Stimulated activated CD4-positive, alpha-beta T cell treated with anti-CD3 and anti-CD28 coated beads, TNF-alpha, amount 100 ng/mL, for 48 hours (primary cell): ENCODE data around the gene EPB41L4B.

ENCODE experiments used
- DNase-seq, 3 donors: peaks; one replicate each; pipeline ENCODE4 v3.0.0-alpha.2; 2020; ENCODE audit warnings: low read depth in 3 of 3

EPB41L4B gene

DNA sequence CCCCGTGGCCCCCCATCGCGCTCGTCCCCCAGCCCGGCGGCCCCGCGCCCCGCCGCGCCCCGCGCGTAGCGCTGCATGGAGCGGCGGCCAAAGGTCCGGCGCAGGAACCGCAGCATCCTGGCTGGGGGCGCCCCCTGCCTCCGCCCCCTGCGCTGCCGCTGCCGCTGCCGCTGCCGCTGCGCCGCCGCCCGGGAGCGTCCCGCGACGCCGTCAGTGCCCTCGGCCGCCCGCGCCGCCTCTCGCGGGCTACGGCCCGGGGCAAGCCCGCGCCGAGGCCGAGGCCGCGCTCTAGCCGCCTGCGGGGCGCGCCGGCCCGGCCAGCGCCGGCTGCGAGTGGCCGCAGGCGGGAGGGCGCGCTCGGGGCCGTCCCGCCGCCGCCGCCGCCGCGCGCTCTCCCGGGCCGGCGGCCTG lies 523 bp downstream of the EPB41L4B start:
- no peak for DNase-seq

DNA sequence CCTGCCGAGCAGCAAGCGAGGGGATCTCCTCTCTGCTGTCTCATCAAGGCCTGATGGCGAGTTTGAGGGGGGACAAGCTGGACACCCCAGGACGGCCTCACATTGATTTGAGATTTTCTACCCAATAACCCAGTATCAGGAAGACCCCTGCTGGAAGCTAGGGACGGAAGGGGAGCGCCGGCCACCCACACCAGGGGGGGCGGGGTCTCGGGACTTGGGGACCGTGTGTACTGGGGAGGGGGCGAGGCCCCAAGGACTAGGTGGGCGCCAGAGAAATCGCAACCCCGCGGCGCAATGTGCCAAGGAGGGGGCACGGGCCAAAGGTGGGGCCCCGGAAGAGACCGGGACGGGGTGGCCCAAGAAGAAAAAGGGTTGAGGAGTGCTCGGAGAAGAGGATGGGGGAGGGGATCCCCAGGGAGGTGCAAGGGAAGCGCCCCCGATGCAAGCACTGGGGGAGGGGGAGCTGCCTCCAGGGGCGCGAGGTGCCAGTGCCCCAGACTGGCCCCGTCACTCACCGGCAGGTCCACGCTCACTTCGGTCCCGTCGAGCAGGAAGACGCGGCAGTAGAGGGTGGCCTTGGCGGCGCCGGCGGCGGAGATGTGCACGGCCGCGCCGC lies 1.1 kb downstream of the EPB41L4B start:
- DNase-seq = no peak

DNA sequence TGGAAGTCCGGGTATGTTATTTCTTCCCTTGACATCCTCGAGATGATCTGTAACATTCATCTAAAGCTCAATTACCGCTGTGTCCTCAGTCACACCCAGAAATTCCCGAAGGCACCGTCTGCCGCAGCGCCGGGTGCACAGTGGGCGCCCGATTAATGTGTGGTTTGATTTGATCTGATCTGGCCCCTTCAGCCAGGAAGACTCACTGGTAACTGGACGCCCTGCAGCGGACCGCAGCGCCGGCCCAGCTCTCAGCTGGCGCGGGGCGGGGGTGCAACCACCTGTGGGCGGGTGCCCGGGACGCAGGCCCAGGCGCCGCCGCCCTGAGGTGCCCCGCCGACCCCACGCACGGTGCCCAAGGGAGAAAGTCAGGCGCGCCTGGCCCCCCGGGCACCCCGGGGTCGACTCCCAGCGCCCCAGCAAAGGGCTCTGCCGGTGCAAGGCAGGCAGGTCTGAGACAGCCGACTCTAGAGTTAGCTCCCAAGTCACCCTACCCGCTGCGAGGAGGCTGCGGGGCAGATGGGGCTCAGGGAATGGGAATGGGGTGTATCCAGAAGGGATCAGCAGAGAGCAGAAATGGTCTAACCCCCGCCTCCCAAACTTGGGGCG lies 1.7 kb downstream of the EPB41L4B start:
- no peak for DNase-seq

DNA sequence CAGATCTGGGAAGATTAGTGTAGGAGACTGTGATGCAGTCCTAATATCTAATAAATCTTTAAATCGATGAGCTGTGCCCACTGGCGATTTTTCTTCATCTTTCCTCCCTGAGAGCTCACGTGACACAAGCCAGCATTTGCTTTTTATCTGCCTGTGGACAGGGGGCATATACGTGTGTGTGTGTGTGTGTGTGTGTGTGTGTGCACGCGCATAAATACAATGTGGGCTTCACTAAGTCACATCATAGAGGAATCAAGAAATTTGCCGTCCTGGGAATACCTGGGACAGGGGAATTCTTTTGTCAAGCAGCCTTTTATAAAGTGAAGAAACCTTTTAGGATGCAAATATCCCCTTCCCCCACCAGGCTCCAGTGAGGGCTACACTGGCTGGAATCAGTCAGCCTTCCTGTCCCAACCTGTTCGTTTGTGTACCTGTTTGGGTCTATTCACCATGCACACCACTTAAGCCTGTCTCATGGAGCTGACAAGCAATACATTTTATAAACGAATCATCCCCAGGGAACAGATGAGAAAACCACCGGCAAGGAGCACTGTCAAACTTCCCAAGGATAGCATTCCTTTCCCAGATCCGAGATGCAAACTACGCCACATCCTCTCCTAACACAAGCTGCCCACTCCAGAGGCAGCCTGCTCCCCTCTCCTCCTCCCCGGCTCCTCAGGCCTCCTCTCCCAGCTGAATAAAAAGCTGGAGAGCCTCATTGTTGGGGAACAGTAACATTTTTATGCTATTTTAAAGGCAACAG lies 2.7 kb downstream of the EPB41L4B start:
- DNase-seq = no peak

DNA sequence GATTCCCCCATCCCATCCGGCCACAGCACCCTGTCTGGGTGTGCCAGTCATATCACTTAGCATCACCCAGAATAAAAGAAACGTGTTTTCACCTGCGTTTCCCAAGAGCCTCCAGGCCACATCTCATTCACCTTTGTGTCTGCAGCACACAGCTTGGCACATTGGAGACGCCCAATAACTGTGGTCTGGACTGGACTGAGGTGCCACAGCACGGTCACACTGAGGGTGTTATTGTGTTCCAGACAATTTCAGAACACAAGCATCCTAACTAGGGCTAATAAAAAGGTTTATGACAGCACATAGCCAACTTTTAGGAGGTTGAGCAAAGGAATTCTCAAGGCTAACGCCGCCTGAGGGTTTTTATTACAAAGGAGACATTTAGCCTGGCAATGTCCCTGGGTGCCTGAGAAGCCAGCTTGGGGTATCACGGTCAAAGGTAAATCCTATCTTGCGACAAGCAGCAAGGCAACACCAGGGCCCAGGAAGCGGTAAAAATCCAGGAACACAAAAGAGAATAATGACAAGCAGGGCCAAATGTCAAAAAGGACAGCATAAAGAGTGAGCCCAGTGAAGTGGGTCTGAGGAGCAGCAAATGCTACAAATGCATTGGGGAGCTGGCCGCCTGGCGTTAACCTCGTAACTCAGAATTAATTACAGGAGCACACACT lies 3.4 kb downstream of the EPB41L4B start:
- DNase-seq = no peak

DNA sequence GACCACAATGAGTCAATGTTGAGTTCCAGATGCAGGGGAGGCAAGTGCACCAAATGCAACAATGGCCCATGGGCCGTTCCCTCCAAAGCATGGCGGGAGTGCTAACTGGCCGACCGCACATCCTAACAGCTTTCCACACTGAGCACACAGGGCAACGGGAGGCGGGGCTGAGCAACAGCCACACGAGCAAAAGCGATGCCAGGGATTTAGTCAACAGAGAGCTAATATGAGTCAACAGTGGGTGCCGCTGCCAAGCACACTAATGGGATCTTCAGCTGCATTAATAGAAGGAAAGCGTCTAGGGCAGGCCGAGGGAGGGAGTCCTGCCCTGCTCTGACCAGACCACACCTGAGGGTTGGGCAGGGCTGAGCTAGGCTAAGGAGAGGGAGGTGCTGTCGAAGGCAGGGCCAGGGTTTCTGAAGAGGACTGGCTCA lies 4.6 kb downstream of the EPB41L4B start:
- DNase-seq = no peak

DNA sequence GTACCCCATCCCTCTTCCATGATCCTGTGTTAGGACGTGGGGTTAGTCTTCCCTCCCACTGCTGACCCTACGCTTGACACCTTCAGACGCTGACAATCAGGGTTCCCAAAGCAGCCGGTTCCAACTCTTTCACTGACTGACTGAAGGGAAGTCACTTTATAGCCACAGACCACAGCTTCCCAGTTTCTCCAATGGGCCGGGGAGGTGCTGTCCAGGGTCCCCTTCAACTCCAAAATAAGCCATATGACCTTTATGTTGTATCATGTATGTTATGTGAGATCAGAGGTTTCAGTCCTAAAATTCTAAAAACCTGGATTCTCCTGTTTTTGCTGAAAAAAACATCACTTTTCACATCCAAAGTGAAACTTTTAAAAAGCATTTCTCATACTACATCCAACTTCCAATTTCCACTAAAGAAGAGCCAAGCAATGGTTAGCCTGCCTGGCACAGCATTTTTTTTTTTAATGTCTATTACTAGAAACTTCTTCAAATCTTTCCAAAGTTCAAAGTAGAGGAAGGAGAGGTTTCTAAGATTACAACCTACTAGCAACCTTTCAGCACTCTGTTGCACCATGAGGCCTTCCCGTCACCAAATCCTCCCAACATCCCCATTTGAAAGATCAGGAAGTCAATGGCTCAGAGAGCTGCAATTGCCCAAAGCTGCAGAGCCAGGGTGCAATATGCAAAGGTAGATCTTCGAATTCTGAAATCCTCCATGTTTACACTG lies 5.2 kb downstream of the EPB41L4B start:
- DNase-seq = no peak

DNA sequence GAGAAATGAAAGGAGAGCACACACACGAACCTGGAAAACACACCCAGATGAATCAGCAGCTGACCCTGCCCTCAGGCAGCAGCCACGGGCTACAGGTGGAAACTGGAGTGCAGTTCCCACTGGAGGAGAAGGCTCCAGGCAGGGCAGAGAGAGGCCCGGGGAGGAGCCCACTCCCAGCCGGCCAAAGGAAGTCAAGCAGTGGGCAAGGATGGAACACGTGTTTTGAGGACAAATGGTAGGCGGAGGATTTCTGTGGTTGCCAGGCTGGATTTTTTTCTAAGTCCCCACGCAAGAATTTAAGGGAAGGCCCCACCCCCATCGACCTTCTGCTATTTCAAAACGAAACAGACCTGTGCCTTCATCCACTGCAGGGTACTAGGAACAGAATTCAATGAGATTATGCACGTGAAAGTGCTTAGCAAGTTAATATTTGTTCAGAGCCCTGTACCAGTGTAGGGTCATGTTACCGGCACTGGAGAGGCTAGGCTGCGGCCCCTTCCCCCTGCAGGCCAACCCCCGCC lies 6.8 kb downstream of the EPB41L4B start:
- DNase-seq = no peak

DNA sequence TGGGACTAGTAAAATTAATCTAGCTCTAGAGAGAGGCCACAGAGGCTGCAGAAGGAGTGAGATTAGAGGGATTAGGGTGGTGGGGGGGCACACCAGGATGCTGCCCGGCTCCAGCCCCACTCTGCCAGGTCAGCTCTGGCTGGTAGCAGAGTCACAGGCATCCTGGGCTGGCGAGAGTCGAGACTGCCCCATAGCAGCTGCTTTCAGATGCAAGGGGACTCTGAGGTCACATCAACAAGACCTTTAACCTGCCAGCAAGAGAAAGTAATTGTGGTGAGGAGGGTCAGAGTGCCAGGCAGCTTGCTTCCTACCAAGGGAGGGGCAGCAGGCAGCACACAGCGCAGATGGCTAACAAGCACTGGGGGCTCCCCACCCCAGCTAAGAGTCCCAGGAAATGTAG lies 7.5 kb downstream of the EPB41L4B start:
- DNase-seq = no peak

DNA sequence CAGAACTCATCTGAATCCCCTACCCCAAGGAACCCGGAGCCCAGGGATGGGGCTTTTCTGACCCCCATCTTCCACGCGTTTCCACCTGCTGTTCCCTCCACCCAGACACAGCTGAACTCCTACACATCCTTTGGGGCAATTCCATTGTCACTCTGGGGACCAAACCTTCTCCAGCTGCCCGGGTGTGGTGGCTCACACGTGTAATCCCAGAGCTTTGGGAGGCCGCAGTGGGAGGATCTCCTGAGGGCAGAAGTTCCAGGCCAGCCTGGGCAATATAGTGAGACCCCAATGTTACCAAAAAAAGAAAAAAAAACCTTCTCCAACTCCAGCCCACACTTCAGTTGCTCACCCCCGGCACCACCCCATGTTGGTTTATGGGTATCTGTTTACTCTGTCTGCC lies 8.1 kb downstream of the EPB41L4B start:
- no peak for DNase-seq

DNA sequence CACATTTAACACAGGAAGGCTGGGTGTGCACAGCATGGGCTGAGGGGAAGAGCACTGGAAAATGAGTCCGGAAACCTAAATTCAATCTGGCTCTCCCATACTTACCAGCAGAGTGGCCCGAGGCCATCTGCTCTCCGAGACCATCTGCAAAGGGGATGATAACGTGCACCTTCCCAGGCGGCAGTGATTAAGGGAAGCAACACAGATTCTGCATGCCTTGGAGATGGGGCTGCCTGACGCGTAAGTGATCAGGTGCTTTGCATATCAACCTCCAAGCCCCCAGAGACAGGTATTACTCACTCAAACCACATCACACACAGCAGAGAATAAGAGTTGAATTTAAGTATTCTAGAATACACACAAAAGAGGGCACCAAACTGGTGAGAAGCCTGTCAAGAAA lies 9.1 kb downstream of the EPB41L4B start:
- DNase-seq = no peak

DNA sequence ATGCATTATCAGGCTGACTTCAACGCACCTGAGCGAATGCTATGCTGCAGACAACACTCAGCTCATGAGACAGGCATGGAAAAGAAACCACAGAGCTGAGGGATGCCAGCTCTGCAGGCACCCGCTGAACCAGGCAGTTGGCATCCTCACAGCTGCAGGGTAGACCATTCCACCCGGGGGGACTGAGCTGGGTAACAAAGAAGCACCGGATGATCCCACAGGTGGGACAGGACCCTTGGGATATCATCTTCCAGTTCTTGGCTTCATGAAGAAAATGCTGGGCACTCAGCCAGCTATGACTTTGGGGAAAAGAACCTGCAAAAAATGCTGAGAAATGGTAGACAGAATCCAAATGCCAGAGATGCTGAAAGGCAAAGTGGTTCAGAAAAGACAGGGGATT lies 9.6 kb downstream of the EPB41L4B start:
- DNase-seq = no peak

DNA sequence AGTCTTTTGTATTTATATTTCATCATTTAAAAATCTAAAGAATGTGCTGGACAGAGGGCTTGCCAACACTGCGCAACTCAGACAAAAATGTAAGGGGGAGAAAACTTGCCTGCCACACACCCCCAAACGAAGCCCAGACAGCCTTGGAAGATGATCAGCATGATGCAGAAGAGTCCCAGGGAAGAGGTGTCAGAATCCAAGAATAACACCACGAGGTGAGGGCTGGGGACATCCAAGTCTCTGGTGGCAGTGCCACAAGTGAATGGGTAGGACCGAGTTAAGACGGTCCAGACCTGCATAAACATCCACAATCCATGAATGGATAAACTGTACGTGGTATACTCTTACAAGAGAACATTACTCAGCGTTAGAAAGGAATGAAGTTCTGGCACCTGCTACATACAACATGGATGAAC lies 10.4 kb downstream of the EPB41L4B start:
- no peak for DNase-seq

DNA sequence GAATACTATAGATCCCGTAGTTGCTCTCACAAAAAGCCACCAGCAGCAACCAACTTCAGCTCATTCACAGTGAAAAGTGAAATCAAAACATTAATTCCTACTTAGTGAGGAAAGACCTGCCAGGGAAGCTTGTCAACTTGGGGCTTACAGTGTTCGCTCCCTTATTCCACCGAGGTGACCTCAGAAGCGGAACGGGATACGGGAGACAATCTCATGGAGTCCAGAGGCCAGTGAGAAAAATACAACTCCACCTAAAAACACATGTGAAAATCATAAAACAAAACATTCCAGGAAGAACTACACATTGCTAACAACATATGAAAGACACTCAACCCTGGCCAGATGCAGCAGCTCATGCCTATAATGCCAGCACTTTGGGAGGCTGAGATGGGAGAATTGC lies 11.6 kb downstream of the EPB41L4B start:
- DNase-seq = no peak

DNA sequence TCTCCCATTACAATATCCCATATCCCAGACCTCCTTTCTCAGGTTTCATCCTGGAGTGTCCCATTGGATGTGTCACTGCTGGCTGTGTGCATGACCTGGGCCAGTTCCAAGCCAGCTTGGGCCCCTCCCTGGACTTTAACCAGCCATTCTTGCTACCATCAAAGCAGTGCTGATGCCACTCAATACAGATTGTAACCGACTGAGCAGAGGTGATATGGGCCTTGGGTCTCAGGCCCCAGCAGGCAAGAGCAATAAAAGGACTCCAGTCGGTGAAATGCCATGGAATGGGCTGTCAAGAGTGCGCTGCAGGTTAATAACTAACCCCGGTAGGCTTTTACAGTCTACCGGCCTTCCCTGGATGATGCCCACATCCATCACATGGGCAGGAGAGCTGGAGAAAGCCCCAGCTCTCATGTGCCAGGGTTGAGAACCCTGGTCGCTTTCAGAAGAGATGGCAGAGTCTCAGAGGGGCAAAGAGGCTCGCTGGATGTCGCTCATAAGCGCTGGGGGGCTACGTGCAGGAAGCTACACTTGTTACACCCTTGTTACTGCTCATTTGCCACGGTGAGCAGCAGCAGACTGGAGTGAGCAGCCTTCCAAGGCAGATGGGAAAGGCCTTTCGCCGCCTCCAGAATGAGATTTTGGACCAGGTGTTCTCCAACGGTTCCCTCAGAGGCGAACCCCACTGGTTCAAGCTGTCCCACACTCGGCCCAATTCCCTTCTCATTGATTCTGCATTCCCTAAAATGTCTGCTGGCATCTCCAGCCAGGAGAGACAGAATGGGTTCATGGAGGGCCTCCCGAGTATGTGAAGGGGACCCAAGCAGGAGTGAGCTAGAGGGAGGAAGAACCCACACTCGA lies 13.2 kb downstream of the EPB41L4B start:
- no peak for DNase-seq

DNA sequence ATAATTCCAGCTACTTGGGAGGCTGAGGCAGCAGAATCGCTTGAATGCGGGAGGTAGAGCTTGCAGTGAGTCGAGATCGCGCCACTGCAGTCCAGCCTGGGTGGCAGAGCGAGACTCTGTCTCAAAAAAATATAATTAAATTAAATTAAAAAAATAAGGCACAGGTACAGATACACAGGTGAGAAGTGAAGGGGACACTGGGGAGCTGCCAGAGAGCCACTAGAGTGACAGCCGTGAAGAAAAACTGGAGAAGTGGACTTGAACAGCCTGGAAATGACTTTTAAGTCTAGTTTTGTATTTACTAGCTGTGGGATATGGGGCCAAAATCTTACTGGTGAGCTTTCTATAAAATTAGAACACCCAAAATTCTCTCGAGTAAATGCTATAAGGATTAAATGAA lies 15.1 kb downstream of the EPB41L4B start:
- no peak for DNase-seq

DNA sequence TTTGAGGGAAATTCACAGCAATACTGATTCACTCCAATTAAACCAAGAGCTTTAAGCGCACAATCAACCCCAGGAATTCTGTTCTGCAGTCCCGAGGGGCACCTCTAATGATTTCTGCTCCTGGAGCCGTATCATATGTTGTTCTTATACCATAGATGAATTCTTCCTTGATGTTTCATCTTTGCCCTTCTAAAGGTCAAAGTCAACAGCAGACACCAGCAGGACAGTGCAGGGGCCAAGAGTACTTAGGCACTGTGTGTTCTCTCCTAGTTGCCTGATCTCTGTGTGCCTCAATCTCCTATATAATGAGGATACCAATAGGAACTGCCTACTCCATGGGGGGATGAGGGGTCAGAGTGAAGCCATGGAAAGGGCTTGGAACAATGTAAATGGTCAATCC lies 16.5 kb downstream of the EPB41L4B start:
- no peak for DNase-seq

DNA sequence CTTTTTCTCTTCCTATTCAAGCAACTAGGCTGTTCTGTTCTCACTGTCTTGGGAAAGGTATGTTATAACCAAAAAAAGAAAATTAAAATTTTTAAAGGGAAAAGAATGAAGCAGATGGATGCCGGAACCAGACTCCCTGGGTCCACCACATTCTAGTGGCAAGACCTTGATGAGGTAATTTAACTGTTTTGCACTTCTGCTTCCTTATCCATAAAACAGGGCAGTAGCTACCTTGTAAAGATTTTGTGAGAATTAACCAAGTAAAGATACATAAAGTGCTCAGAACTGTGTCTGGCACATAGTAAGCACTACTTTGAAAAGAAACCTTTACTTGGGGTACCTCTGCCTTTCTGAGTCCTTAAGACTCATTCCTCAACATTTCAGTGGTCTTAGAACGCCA lies 17.0 kb downstream of the EPB41L4B start:
- DNase-seq = no peak

DNA sequence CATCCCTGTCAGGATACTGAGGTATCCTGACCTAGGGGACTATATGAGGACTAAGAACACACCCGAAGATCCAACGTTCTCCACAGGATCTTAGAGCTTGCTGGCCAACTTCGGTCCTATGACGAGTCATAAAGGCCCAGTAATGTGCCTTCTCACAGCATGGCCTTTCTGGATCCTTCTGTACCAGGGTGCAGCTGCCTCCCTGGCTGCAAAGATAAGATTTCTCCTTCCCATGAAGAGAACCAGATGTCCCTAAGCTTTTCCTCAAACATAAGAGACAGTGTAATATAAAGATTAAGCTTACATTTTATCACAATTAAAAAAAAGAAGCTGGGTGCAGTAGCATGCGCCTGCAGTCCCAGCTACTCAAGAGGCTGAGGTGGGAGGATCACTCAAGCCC lies 18.3 kb downstream of the EPB41L4B start:
- DNase-seq = no peak

DNA sequence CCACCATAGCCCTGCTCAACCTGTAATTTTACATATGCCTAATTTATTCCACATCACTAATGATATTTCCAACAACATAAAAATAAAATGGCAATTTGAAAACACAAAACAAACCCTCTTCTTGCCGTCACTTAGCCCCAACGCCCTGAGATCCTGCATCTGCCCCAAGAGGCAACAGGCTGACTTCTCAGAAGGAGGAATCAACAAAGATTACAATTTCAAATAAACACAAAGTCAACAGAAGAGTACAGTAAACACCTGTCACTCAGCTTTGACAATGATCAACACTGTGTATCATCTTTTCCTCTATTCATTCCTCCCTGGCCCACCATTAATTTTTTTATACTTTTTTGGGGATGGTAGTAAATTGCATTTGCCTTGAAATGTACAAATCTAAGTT lies 19.8 kb downstream of the EPB41L4B start:
- no peak for DNase-seq

DNA sequence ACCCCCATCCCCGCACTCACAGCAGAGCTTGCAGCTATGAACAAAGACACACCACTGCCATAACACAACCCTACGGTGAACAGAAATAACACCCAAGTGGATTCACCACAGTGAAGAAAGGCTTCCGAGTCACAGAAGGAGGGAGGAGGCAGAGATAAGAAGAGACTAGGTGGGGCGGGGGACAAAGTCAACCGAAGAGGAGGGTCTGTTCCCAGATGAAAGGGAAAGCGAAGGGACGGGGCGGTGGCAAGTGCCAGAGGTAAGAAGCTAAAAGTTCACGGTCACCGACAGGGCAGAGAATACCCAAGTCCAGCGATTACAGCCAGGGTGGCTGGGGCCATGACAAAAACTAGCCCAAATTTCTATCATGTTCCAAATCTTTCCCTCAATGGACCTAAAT lies 21.0 kb downstream of the EPB41L4B start:
- no peak for DNase-seq
